Articular chondrocyte of knee joint (primary cell): ENCODE results near the gene TRIM38. TPM values are rescaled to one million over a fixed set of nuclear protein-coding genes. Genes with fewer than 3 reads are reported as not detected.

Experiments used
- small RNA-seq: library from RNA; depleted of rRNA; stranded (forward); fragments of <200 nt; gene quantifications from one replicate; pipeline ENCODE3, GENCODE V24; 2012
- total RNA-seq: library from RNA; depleted of rRNA; stranded (reverse); fragments of >200 nt; gene quantifications from 2 replicates; pipeline ENCODE4 v1.2.3, GENCODE V29; 2012

Gene TRIM38, protein sequence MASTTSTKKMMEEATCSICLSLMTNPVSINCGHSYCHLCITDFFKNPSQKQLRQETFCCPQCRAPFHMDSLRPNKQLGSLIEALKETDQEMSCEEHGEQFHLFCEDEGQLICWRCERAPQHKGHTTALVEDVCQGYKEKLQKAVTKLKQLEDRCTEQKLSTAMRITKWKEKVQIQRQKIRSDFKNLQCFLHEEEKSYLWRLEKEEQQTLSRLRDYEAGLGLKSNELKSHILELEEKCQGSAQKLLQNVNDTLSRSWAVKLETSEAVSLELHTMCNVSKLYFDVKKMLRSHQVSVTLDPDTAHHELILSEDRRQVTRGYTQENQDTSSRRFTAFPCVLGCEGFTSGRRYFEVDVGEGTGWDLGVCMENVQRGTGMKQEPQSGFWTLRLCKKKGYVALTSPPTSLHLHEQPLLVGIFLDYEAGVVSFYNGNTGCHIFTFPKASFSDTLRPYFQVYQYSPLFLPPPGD
- total RNA-seq, result 21.7 and 22.0 TPM in 2 replicates

DNA sequence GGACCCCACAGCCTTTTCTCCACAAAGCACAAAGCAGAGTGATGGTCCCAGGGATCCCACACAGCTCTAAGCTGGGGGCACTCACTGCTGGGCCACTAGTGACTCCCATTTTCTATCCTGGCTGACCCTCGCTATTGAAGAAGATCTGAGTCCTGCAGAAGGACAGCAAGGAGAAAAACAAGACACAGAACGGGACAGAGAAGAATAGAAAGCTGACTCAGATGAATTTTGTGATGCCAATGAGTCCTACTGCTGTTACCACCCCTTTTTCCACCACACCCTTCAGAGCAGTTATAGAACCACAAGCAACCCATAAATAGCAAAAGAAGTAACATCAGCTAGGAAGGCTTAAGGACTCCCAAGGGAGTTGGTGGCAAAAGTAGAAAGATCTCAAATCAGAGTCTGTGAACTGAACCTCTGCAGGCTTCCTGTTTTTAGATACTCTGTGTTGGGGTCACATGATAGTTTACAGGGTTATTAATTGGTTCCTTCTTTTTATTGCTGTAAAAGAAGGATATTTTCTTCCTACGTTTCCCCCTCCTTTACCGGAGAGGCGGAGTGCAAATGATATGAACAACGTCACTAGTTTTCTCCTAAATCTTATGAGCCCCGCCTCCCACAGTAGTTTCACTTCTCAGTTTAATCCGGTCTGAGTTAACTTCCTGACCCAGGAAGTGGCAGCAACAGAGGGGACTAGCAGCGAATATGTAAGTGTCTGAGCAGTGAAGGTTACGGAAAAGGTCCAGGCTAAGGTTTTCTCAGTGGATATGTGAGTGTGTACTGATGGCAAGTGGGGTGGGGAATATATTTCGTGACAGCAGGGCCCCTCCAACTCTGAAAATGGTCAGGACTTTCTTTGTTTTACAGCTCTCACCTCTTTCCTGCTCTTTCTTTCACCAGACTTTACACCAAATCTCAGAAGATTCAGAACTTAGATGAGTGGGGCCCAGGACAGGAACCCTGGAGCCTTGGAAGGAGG lies at the start of gene TRIM38:
TRIM38 (plus strand) TSS at position 654 of the 979 bp plus-strand sequence. CDS start 3,721 bp downstream, outside the sequence.

DNA sequence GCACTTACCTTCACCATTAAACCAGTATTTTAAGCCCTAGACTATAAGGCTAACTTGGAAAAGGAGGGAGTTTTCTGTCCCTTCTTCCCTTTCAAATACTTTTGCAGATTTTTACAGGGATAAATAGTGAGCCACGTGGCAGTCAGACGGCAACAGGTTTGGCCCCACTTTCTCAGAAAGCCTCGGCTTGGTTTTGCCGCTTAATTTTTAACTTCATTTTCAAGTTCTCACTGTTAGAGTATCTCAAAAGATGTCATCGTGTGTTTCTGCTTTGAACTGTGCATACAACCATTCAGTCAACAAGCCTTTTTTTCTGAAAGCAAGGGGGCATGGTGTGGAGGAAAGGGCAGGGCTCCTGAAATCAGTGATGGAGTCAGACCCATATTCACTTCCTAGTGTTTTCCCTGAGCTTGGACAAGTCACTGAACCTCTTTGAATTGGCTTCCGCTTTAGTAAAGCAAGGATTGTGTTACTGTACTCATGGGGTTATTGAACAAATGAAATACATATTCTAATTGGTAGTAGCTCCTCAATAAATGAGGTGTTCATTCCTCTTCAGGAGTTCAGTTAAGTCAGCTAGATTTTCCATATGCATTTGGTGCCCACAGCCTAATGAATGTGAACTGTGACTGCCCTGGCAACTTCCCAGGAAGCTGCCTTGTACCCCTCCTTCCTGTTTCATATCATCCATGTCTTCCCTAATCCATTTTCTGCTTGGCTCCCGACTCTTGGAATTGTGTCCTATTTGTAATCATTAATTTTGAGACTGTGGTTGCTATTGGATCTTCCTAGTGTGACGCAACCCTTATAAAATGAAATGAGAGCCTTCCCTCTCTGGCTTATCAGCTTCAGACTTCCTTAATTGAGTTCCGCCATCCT lies 31.8 kb upstream of the TRIM38 start, which contains the start of gene SLC17A2:
SLC17A2 (minus strand) TSS at position 160 of the 879 bp plus-strand sequence. CDS start 4,895 bp downstream, outside the sequence.

Small RNAs within 50 kb of the gene (small RNA-seq; reads per million reads assigned to genes)
- gene HIST1H1PS2, result not detected

Other genes with a start within 250 kb of the TRIM38 start
- not detected in 2 replicates for gene SLC17A4, start 208.1 kb upstream of the TRIM38 start, total RNA-seq
- not detected in 2 replicates for gene SLC17A1, start 130.8 kb upstream of the TRIM38 start, total RNA-seq
- not detected in 2 replicates for gene SLC17A3, start 88.6 kb upstream of the TRIM38 start, total RNA-seq
- not detected in 2 replicates for gene SLC17A2, start 32.1 kb upstream of the TRIM38 start, total RNA-seq
- gene HFE, start 124.6 kb downstream of the TRIM38 start, total RNA-seq, result 15.4 and 20.3 TPM in 2 replicates